GM12878 (cell line): Measurements from ENCODE around the gene SCARB1. TPM values are rescaled to one million over a fixed set of nuclear protein-coding genes. Genes with fewer than 3 reads are reported as not detected.

Experiments
- ATAC-seq: fragments of 200-7000 bp; cut with Tn5 transposase; 3 replicates; pipeline ENCODE4 v1.9.1; 2020; ENCODE audit warnings: mild to moderate bottlenecking, moderate library complexity
- BruUV-seq: library from RNA; stranded (reverse); fragments of 400-500 nt; replicated peaks from 2 replicates; lab custom pipeline; 2021; lab: Mats Ljungman, UMichigan
- CTCF ChIA-PET: fragments of 300-600 bp; sonication (Branson Sonifier 250); formaldehyde crosslinking; extraction: SDS; loops from one replicate; lab custom pipeline; 2021; ENCODE audit warnings: inconsistent platforms; lab: Yijun Ruan, JAX
- POLR2A ChIA-PET: fragments of 350-600 bp; formaldehyde crosslinking; extraction: SDS; loops from one replicate; lab custom pipeline; 2021; ENCODE audit warnings: inconsistent platforms; lab: Charles Lee
- RAD21 ChIA-PET: fragments of 300-600 bp; sonication (Branson Sonifier 250); formaldehyde crosslinking; loops from one replicate; lab custom pipeline; 2023; ENCODE audit warnings: antibody characterized with exemption; ENCODE audit not compliant: unreplicated experiment; lab: Charles Lee
- SMC1A ChIA-PET: fragments of 300-600 bp; sonication (Branson Sonifier 250); formaldehyde crosslinking; loops from one replicate; lab custom pipeline; 2023; ENCODE audit not compliant: unreplicated experiment, uncharacterized antibody; lab: Charles Lee
- DNase-seq: peaks from one replicate; pipeline ENCODE4 v3.0.0-alpha.2; 2011; ENCODE audit warnings: low read depth, low spot score
- FAIRE-seq: peaks from 3 replicates; lab custom pipeline; 2011; peaks lifted over from hg19 to GRCh38; lab: Jason Lieb, UNC
- H2AFZ ChIP-seq: 2 replicates; pipeline ENCODE4 v1.6.0; 2011; ENCODE audit warnings: low read depth, low read length, control low read depth; ENCODE audit not compliant: control insufficient read depth
- H3K27ac ChIP-seq: 2 replicates; pipeline ENCODE4 v1.5.1; 2011; ENCODE audit warnings: control low read depth; ENCODE audit not compliant: control insufficient read depth, insufficient read depth
- H3K27me3 ChIP-seq, 2 experiments: replicated peaks in 1 of 2; 2 replicates each; pipeline versions ENCODE4 v1.6.0 to v1.6.1; 2011; ENCODE audit warnings: low read length in 1 of 2; ENCODE audit not compliant: control insufficient read depth in 2 of 2, insufficient read depth in 2 of 2
- H3K36me3 ChIP-seq, 2 experiments: 2 replicates each; pipeline ENCODE4 v1.5.1; 2011; ENCODE audit warnings: low read length in 1 of 2; ENCODE audit not compliant: control insufficient read depth in 2 of 2, insufficient read depth in 2 of 2
- H3K4me1 ChIP-seq: 2 replicates; pipeline ENCODE4 v1.6.1; 2011; ENCODE audit warnings: mild to moderate bottlenecking, low read length, moderate library complexity, mixed read lengths; ENCODE audit not compliant: control insufficient read depth, insufficient read depth
- H3K4me2 ChIP-seq: 2 replicates; pipeline ENCODE4 v1.6.0; 2011; ENCODE audit warnings: control low read depth; ENCODE audit not compliant: control insufficient read depth, insufficient read depth
- H3K4me3 ChIP-seq: fragments of 200-600 bp; sonication (generic); 2 replicates; pipeline ENCODE4 v1.5.1; 2016
- H3K79me2 ChIP-seq: 2 replicates; pipeline ENCODE4 v1.6.0; 2011; ENCODE audit warnings: low read length; ENCODE audit not compliant: control insufficient read depth, insufficient read depth
- H3K9ac ChIP-seq: 2 replicates; pipeline ENCODE4 v1.8.0; 2011; ENCODE audit warnings: low read length, control low read depth, mixed read lengths; ENCODE audit not compliant: control insufficient read depth, insufficient read depth
- H3K9me3 ChIP-seq: replicated peaks from 3 replicates; pipeline ENCODE4 v1.5.1; 2011; ENCODE audit warnings: mild to moderate bottlenecking, low read length; ENCODE audit not compliant: control insufficient read depth, insufficient read depth
- H4K20me1 ChIP-seq: 2 replicates; pipeline ENCODE4 v1.6.0; 2011; ENCODE audit not compliant: control insufficient read depth, insufficient read depth
- CTCF ChIP-seq, 3 experiments: IDR thresholded peaks in 2 of 3; conservative IDR thresholded peaks in 1 of 3; 2 replicates each; pipeline ENCODE4 v1.5.1; 2011; ENCODE audit warnings: low read depth in 3 of 3, low read length in 3 of 3, mild to moderate bottlenecking in 3 of 3, control low read depth in 2 of 3, moderate library complexity in 2 of 3, inconsistent platforms in 1 of 3, mixed read lengths in 1 of 3; ENCODE audit not compliant: control insufficient read depth in 2 of 3, insufficient read depth in 1 of 3; ENCODE audit errors: extremely low read depth in 1 of 3
- IKZF1 ChIP-seq: fragments of 450-650 bp; conservative IDR thresholded peaks from 2 replicates; pipeline ENCODE4 v1.6.1; 2017; ENCODE audit warnings: antibody characterized with exemption, mild to moderate bottlenecking
- TARDBP ChIP-seq: IDR thresholded peaks from 2 replicates; pipeline ENCODE4 v1.6.1; 2016; ENCODE audit warnings: borderline replicate concordance
- WRNIP1 ChIP-seq: IDR thresholded peaks from 2 replicates; pipeline ENCODE4 v1.6.1; 2011; ENCODE audit warnings: low read depth, low read length, improper control_type of control experiment, borderline replicate concordance
- WGBS: methylation state at CpG from one replicate; pipeline ENCODE4 v1.1.6; 2016; ENCODE audit warnings: low lambda C conversion rate; ENCODE audit not compliant: insufficient replicate concordance, insufficient coverage; ENCODE audit errors: missing lambda C conversion rate; 5-methylcytosine and 5-hydroxymethylcytosine counted together
- in situ Hi-C: fragments of 300-500 bp; cut with MboI; formaldehyde crosslinking; loops from 9 replicates; pipeline ENCODE4 v1.14.3; 2018; ENCODE audit warnings: mixed read lengths
- intact Hi-C: fragments of 100-400 bp; cut with micrococcal nuclease; formaldehyde crosslinking; loops from one replicate; pipeline ENCODE4 v1.14.2; 2022; ENCODE audit not compliant: unreplicated experiment
- polyA plus RNA-seq, 11 experiments: library from polyadenylated mRNA; depleted of rRNA in 4 of 11; unstranded in 6 of 11; stranded (reverse) in 5 of 11; fragments of >200 nt; fragmentation: Nextera tagmentation in 4 of 11; fragmentation: Illumina TruSeq in 1 of 11; extraction: Ambion mirVana in 4 of 11; extraction: Trizol in 1 of 11; gene quantifications; 1 replicate in 1 of 11; 2 replicates in 10 of 11; pipeline versions ENCODE4 v1.2.1 to v1.2.3, GENCODE V29; 2011 to 2016; ENCODE audit warnings: inconsistent platforms in 2 of 11, missing spikeins in 2 of 11, low read depth in 1 of 11
- total RNA-seq, 4 experiments: library from RNA; depleted of rRNA in 3 of 4; stranded (reverse); fragments of >200 nt in 3 of 4; fragmentation: Illumina TruSeq in 1 of 4; extraction: Trizol in 1 of 4; gene quantifications; 2 replicates each; pipeline versions ENCODE4 v1.2.1 to v1.2.3, GENCODE V29; 2013 to 2021
- TF ChIP-seq, protein P1 (sequence below): fragments of 450-650 bp; IDR thresholded peaks from 2 replicates; pipeline ENCODE4 v1.6.1; 2014; ENCODE audit warnings: mild to moderate bottlenecking

Gene SCARB1
- total and polyA plus RNA-seq, 10 of the 15 experiments (the other 5 are each of a cell fraction or from before 2014, with no cell fraction given) = 0.34 to 104 (median 63.1) TPM

GRCh38 chr12:124869059-124869665 lies 5.5 kb upstream of the SCARB1 start:
- no peak for FAIRE-seq
- no TSS peak for BruUV-seq
- ChIA-PET RAD21 (no interaction called here), CTCF (interaction anchor here (2.4 kb wide), 1 partner anchor 38 kb away, joined by 6 read pairs; no protein-coding TSS in a partner anchor)
- TF ChIP-seq TARDBP (no peak), IKZF1 (peak; percentile 16; the same call in 1 of the 2 replicates)
- TF ChIP-seq, all 136 proteins: peak for 1
- H3K27me3 ChIP-seq = no peaks in the 10 kb centered on the region
- ATAC-seq (peak; percentile 25; the same call in 1 of the 3 replicates), DNase-seq (no peak)
- intact Hi-C loops = no loop called here
- SMC1A ChIA-PET = no interaction called here
- no peak overlapping the region for H3K4me3 ChIP-seq
- 42% methylated on average over 17 of the region's 17 CpGs for WGBS
- H3K27ac ChIP-seq = no peak overlapping the region
- in situ Hi-C loops = no loop called here
- peaks cover 20% of the 10 kb centered on the region for H3K4me1 ChIP-seq
- H4K20me1 ChIP-seq = no peaks in the 10 kb centered on the region
- no peaks in the 10 kb centered on the region for H3K36me3 ChIP-seq
- H2AFZ ChIP-seq = peak overlapping the region; percentile 94
- H3K4me2 ChIP-seq = peak overlapping the region; percentile 82
- H3K9me3 ChIP-seq = no peaks in the 10 kb centered on the region
- H3K79me2 ChIP-seq = no peaks in the 10 kb centered on the region
- H3K9ac ChIP-seq = peak overlapping the region; percentile 23; the same call in 1 of the 2 replicates
- POLR2A ChIA-PET = no interaction called here

DNA sequence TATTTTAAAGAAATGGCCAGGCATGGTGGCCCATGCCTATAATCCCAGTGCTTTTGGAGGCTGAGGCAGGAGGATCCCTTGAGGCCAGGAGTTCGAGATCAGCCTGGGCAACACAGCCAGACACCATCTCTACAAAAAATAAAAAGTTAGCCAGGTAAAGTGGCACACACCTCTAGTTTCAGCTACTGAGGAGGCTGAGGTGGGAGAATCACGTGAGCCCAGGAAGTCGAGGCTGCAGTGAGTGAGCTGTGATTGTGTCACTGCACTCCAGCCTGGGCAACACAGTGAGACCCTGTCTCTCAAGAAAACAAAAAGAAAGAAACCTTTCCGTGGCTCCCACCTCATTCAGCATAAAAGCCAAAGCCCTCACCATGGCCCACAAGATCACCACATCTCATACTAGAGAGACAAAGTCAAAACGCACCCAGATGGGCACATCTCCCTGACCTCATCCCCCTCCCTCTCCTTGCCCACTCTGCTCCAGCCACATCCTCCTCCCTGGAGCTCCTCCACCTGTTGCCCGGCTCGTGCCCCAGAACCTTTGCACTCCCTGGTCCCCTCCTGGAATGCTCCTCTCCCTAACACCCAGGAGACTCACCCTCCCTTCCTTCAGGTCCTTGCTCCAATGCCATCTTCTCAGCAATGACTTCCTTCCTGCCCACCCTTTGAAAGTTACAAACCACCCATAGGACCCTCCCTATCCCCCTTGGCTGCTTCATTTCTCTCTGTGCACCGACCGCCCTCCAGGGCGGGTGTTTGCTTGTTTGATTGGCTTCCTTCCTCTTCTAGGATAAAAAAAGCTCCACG lies 4.8 kb upstream of the SCARB1 start:
- no peak overlapping the region; the same call in 1 of the 2 replicates for H3K4me2 ChIP-seq
- no peak for FAIRE-seq
- peak overlapping the region; percentile 94 for H2AFZ ChIP-seq

More for the DNA sequence above, 4.8 kb upstream of the SCARB1 start:
- DNase-seq (no peak), ATAC-seq (no peak)
- H3K27ac ChIP-seq = no peak overlapping the region
- no peaks in the 10 kb centered on the region for H3K36me3 ChIP-seq
- H3K4me1 ChIP-seq = peaks cover 15% of the 10 kb centered on the region
- H3K9me3 ChIP-seq = no peaks in the 10 kb centered on the region
- TF ChIP-seq CTCF (IDR thresholded peaks at IDR 0.05 in 2 of 3, conservative IDR thresholded peaks at IDR 0.05 in 1 of 3; ENCODE audit: control insufficient read depth in 2 of 3, extremely low read depth in 1 of 3, insufficient read depth in 1 of 3, low read depth in 3 of 3, low read length in 3 of 3) (no peak), WRNIP1 (no peak)
- TF ChIP-seq, protein P1, sequence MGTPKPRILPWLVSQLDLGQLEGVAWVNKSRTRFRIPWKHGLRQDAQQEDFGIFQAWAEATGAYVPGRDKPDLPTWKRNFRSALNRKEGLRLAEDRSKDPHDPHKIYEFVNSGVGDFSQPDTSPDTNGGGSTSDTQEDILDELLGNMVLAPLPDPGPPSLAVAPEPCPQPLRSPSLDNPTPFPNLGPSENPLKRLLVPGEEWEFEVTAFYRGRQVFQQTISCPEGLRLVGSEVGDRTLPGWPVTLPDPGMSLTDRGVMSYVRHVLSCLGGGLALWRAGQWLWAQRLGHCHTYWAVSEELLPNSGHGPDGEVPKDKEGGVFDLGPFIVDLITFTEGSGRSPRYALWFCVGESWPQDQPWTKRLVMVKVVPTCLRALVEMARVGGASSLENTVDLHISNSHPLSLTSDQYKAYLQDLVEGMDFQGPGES = no peak
- TF ChIP-seq, all 136 proteins: peak for 0
- POLR2A ChIA-PET = interaction anchor here (0.6 kb wide), 1 partner anchor 15 kb away, joined by 4 read pairs; no protein-coding TSS in a partner anchor
- CTCF ChIA-PET = interaction anchor here (2.4 kb wide), 1 partner anchor 38 kb away, joined by 6 read pairs; no protein-coding TSS in a partner anchor
- peaks cover 3% of the 10 kb centered on the region for H3K79me2 ChIP-seq
- BruUV-seq = no TSS peak
- no peak overlapping the region for H3K4me3 ChIP-seq
- WGBS = 47% methylated on average over 11 of the region's 11 CpGs
- intact Hi-C loops = no loop called here
- RAD21 ChIA-PET = no interaction called here
- SMC1A ChIA-PET = no interaction called here
- H4K20me1 ChIP-seq = no peaks in the 10 kb centered on the region
- no peak overlapping the region for H3K9ac ChIP-seq
- in situ Hi-C loops = no loop called here
- no peaks in the 10 kb centered on the region for H3K27me3 ChIP-seq
